ENCODE data around the gene SLC49A3. TPM values are rescaled to one million over a fixed set of nuclear protein-coding genes. Genes with fewer than 3 reads are reported as not detected.

Gene SLC49A3
- total and polyA plus RNA-seq, 2 experiments from 2014 or later = 5.2 to 12.5 TPM

DNA sequence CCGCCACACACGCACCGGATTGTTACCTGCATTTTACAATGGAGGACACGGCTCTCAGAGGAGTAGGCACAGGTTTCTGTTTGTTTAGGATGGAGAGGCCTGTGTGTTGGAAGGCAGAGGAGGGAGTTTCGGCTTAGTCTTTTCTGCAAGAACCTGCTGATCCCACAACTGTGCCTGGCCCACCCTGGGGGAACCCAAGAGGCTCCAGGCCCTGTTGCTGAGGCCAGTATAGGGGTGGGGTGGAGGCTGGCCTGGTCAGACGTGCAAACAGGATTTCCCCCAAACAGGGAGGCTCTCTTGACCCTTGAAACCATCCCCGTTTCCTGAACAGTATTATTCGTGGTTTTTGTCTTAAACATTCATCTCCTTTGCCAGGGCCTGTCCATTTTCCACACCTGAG is 772 bp upstream of the SLC49A3 start:
- peaks cover 12% of the 10 kb centered on the region; the same call in 1 of the 2 replicates for H3F3A ChIP-seq (ENCODE audit: insufficient read depth)
- H3K27me3 ChIP-seq (replicated peaks; ENCODE audit: insufficient read depth) = no peaks in the 10 kb centered on the region
- H3K9ac ChIP-seq = peak overlapping the region; percentile 76
- 89 to 96% methylated on average over 8 of the region's 8 CpGs for WGBS, 2 experiments (ENCODE audit: low coverage in 1 of 2, low lambda C conversion rate in 2 of 2, missing lambda C conversion rate in 2 of 2)
- H3K9me3 ChIP-seq (ENCODE audit: low read depth) = no peaks in the 10 kb centered on the region
- peak overlapping the region; percentile 96 for H3K27ac ChIP-seq
- no peaks in the 10 kb centered on the region for H4K20me1 ChIP-seq (ENCODE audit: insufficient read depth)
- no peaks in the 10 kb centered on the region for H3K36me3 ChIP-seq (ENCODE audit: low read depth)
- in situ Hi-C loops (cut with MboI) = no loop called here
- no peaks in the 10 kb centered on the region for H3K9me2 ChIP-seq (ENCODE audit: insufficient read depth)
- H3K79me2 ChIP-seq (ENCODE audit: insufficient read depth) = no peaks in the 10 kb centered on the region
- H2AFZ ChIP-seq = peak overlapping the region; percentile 71
- H3K4me3 ChIP-seq = peak overlapping the region; percentile 66
- peaks cover 22% of the 10 kb centered on the region for H3K4me1 ChIP-seq (ENCODE audit: insufficient read depth)
- H3K4me2 ChIP-seq (ENCODE audit: unreplicated experiment) = peak overlapping the region; percentile 76
- DNase-seq = no peak
- TF ChIP-seq EZH2phosphoT487 (IDR thresholded peaks at IDR 0.05; ENCODE audit: insufficient read depth, low read depth) (no peak), EZH2 (IDR thresholded peaks at IDR 0.05; ENCODE audit: insufficient read depth, poor library complexity, severe bottlenecking) (no peak)

DNA sequence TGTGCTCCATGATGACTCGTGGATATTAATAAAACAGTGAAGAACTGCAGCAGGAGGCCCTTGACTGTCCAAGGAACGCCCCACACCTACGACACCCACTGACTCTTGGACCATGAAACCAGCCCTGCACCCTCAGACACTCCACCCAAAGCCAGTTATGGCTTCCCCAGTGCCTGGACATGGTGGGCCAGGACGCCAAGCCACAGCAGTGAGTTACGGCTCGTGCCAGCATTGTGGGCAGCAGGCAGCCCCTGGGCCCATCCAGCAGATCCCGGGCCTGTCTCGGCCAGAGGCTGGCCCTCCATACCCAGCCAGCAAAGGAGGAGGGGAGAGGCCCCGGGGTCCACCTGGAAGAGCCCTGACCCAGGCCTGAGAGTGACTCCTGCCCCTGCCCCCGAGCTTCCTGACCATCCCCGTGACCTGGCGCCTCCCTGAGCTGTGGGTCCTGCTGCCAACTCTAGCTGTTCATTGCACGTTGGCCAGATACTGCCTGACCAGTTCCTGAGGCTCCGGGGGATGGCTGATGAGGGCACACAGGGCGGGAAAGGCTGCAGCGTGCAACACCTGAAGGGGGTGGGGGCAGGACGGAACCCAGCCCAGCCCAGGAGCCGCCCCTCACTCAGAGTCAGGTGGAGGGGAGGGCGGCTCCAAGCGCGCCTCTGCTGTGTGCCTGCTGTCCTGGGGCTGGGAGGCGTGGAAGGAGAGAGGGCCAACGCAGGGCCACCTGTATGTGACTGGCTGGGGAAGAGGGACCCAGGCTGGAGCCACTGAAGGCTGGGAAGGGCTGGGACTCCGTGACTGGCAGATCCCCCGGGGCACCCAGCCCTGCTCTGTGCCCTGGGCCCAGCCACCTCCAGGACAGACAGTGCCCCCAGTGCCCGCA is 739 bp downstream of the SLC49A3 start:
- Histone ChIP-seq H3K4me1 (ENCODE audit: insufficient read depth) (peaks cover 22% of the 10 kb centered on the region), H3K9me2 (ENCODE audit: insufficient read depth) (no peaks in the 10 kb centered on the region), H3K9me3 (ENCODE audit: low read depth) (no peaks in the 10 kb centered on the region), H3K27me3 (replicated peaks; ENCODE audit: insufficient read depth) (no peaks in the 10 kb centered on the region), H3K9ac (peak overlapping the region; percentile 76), H3K36me3 (ENCODE audit: low read depth) (no peaks in the 10 kb centered on the region), H3K4me3 (peak overlapping the region; percentile 66), H3K79me2 (ENCODE audit: insufficient read depth) (no peaks in the 10 kb centered on the region), H3K4me2 (ENCODE audit: unreplicated experiment) (peak overlapping the region; percentile 76), H3F3A (ENCODE audit: insufficient read depth) (peaks cover 12% of the 10 kb centered on the region; the same call in 1 of the 2 replicates), H3K27ac (peak overlapping the region; percentile 96), H2AFZ (peak overlapping the region; percentile 71), H4K20me1 (ENCODE audit: insufficient read depth) (no peaks in the 10 kb centered on the region)
- TF ChIP-seq EZH2phosphoT487 (IDR thresholded peaks at IDR 0.05; ENCODE audit: insufficient read depth, low read depth) (no peak), EZH2 (IDR thresholded peaks at IDR 0.05; ENCODE audit: insufficient read depth, poor library complexity, severe bottlenecking) (no peak)
- DNase-seq = no peak
- in situ Hi-C loops (cut with MboI) = no loop called here
- 73 to 77% methylated on average over 24 to 25 of the region's 26 CpGs for WGBS, 2 experiments (ENCODE audit: low coverage in 1 of 2, low lambda C conversion rate in 2 of 2, missing lambda C conversion rate in 2 of 2)

DNA sequence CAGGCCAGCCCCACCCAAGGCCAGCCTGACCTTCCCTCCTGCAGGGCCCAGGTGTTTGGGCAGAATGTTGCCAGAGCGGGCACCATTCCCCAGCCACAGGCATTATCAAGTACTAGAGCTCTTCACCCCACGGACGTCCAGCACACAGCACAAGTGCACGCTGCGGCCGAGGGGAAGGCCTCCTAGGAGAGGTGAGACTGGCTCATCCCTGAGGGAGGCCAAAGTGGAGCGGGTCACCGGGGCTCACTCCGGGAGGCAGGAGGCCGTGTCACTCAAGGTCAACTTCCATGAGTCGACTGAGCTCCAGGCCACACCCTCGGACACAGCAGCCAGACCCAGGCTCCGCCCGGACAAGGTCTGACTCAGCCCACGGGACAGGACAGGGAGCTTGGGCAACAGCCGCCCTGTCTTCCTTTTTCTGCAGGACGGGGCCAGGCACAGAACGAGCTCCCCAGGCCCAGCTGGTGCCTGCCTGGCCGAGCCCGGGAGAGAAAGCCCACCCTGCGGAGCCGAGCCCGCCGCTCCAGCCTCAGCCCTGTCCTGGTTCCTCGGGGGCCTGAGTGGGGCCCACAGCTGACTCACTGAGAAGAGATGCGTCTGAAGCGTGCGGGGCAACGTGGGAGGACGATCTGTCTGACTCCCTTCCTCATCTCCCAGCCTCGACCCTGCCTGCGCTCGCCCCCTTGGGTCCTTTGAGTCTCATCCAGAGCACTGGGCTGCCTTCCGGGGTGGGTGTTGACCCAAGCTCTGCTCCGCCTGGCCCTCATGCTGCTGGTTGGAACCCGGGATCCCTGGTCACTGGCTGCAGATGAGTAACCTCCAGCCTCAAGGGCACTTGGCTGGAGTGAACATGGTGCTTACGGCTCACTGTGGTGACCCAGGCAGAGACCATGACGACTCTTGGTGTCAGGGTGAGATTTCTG is 1.6 kb downstream of the SLC49A3 start:
- Histone ChIP-seq H3K36me3 (ENCODE audit: low read depth) (no peaks in the 10 kb centered on the region), H3K27me3 (replicated peaks; ENCODE audit: insufficient read depth) (no peaks in the 10 kb centered on the region), H4K20me1 (ENCODE audit: insufficient read depth) (no peaks in the 10 kb centered on the region), H3F3A (ENCODE audit: insufficient read depth) (peaks cover 12% of the 10 kb centered on the region; the same call in 1 of the 2 replicates), H3K9ac (peak overlapping the region; percentile 76), H3K9me2 (ENCODE audit: insufficient read depth) (no peaks in the 10 kb centered on the region), H3K4me3 (peak overlapping the region; percentile 66), H3K79me2 (ENCODE audit: insufficient read depth) (no peaks in the 10 kb centered on the region), H3K4me1 (ENCODE audit: insufficient read depth) (peaks cover 22% of the 10 kb centered on the region), H3K9me3 (ENCODE audit: low read depth) (no peaks in the 10 kb centered on the region), H3K4me2 (ENCODE audit: unreplicated experiment) (peak overlapping the region; percentile 76), H2AFZ (peak overlapping the region; percentile 63), H3K27ac (peak overlapping the region; percentile 96)
- in situ Hi-C loops (cut with MboI) = no loop called here
- peak; percentile 98 for DNase-seq
- TF ChIP-seq EZH2phosphoT487 (IDR thresholded peaks at IDR 0.05; ENCODE audit: insufficient read depth, low read depth) = no peak
- WGBS, 2 experiments (ENCODE audit: low coverage in 1 of 2, low lambda C conversion rate in 2 of 2, missing lambda C conversion rate in 2 of 2) = 24 to 26% methylated on average over 35 to 38 of the region's 38 CpGs

DNA sequence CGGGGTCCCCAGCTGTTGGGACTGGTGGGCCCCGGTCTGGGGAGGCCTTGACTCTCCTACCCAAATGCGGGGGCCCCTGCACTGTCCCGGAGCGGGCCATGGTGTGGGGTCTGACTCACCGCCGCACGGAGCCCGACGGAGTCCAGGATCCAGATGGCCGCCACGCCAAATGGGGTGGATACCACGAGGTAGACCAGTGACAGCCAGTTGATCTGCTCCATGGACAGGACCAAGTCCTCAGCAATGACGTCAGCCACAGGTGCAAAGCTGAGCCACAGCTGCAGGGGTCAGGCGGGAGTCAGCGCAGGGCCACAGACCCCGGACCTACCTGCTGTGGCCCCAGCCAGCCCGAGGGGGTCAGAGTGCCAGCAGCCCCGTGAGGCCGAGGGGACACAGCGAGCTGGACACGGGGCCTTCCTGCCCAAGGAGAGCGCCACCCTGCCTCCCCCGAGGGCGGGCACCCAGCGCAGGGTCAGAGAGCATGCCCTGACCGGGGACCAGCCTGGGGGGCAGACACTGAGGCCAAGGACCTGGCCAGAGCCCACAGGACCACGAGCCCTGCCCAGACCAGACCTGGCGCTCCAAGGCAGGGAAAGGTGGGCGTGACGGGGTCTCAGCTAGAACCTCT is 2.4 kb downstream of the SLC49A3 start:
- no peaks in the 10 kb centered on the region for H3K36me3 ChIP-seq (ENCODE audit: low read depth)
- no peaks in the 10 kb centered on the region for H4K20me1 ChIP-seq (ENCODE audit: insufficient read depth)
- H3K4me2 ChIP-seq (ENCODE audit: unreplicated experiment) = no peak overlapping the region
- H3K9ac ChIP-seq = no peak overlapping the region
- 89 to 98% methylated on average over 24 to 27 of the region's 31 CpGs for WGBS, 2 experiments (ENCODE audit: low coverage in 1 of 2, low lambda C conversion rate in 2 of 2, missing lambda C conversion rate in 2 of 2)
- H3K79me2 ChIP-seq (ENCODE audit: insufficient read depth) = no peaks in the 10 kb centered on the region
- H3F3A ChIP-seq (ENCODE audit: insufficient read depth) = peaks cover 12% of the 10 kb centered on the region; the same call in 1 of the 2 replicates
- no peak overlapping the region for H3K4me3 ChIP-seq
- DNase-seq = no peak
- no peaks in the 10 kb centered on the region for H3K27me3 ChIP-seq (replicated peaks; ENCODE audit: insufficient read depth)
- no peaks in the 10 kb centered on the region for H3K9me2 ChIP-seq (ENCODE audit: insufficient read depth)
- no peaks in the 10 kb centered on the region for H3K9me3 ChIP-seq (ENCODE audit: low read depth)
- no peak overlapping the region for H2AFZ ChIP-seq
- TF ChIP-seq EZH2 (IDR thresholded peaks at IDR 0.05; ENCODE audit: insufficient read depth, poor library complexity, severe bottlenecking) = no peak
- TF ChIP-seq EZH2phosphoT487 (IDR thresholded peaks at IDR 0.05; ENCODE audit: insufficient read depth, low read depth) = no peak
- in situ Hi-C loops (cut with MboI) = no loop called here
- peak overlapping the region; percentile 96 for H3K27ac ChIP-seq
- H3K4me1 ChIP-seq (ENCODE audit: insufficient read depth) = peaks cover 22% of the 10 kb centered on the region
